ENCODE data around the gene CCT8L2.
"Not testable (repeated sequence)": the region's sequence is repeated elsewhere in the genome, so short reads cannot be mapped to it uniquely, and the experiment has no call there.

DNA sequence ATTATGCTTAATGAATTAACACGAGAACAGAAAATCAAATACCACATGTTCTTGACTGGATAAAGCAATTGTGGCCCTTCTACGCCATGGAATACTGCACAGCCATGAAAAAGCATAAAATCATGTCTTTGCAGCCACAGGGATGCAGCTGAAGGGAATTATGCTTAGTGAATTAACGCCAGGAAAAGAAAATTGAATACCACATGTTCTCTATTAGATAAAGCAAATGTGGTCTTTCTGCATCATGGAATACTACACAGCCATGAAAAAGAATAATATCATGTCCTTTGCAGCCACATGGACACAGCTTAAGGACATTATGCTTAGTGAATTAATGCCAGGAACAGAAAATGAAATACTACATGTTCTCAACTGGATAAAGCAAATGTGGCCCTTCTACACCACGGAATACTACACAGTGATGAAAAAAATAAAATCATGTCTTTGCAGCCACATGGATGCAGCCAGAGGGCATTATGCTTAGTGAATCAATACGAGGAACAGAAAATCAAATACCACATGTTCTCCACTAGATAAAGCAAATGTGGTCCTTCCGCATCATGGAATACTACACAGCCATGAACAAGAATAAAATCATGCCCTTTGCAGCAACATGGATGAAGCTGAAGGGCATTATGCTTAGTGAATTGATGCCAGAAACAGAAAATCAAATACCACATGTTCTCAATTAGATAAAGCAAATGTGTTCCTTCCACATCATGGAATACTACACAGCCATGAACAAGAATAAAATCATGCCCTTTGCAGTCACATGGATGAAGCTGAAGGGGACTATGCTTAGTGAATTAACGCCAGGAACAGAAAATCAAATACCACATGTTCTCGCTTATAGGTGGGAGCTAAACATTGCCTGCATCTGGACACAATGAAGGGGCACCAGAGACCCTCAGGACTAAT, 37.3 kb downstream of the CCT8L2 start:
- TF ChIP-seq, protein P1, sequence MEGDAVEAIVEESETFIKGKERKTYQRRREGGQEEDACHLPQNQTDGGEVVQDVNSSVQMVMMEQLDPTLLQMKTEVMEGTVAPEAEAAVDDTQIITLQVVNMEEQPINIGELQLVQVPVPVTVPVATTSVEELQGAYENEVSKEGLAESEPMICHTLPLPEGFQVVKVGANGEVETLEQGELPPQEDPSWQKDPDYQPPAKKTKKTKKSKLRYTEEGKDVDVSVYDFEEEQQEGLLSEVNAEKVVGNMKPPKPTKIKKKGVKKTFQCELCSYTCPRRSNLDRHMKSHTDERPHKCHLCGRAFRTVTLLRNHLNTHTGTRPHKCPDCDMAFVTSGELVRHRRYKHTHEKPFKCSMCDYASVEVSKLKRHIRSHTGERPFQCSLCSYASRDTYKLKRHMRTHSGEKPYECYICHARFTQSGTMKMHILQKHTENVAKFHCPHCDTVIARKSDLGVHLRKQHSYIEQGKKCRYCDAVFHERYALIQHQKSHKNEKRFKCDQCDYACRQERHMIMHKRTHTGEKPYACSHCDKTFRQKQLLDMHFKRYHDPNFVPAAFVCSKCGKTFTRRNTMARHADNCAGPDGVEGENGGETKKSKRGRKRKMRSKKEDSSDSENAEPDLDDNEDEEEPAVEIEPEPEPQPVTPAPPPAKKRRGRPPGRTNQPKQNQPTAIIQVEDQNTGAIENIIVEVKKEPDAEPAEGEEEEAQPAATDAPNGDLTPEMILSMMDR (conservative IDR thresholded peaks at IDR 0.05; ENCODE audit: low read depth in 2 of 2), result not testable (repeated sequence)
- not testable (repeated sequence) for TF ChIP-seq POLR2AphosphoS5 (IDR thresholded peaks at IDR 0.05; ENCODE audit: low read depth); CREB1 (CRISPR knock-in tag; IDR thresholded peaks at IDR 0.05; ENCODE audit: low read depth); EZH2 (IDR thresholded peaks at IDR 0.05; ENCODE audit: low read depth, unreplicated experiment); STAT1 (IDR thresholded peaks at IDR 0.05; ENCODE audit: unreplicated experiment); EZH2phosphoT487 (IDR thresholded peaks at IDR 0.05; ENCODE audit: unreplicated experiment); ZNF331 (CRISPR knock-in tag; IDR thresholded peaks at IDR 0.05; ENCODE audit: low read depth); ZNF114 (CRISPR knock-in tag; IDR thresholded peaks at IDR 0.05); JUNB (IDR thresholded peaks at IDR 0.05; ENCODE audit: unreplicated experiment)
- TF ChIP-seq, protein P2, sequence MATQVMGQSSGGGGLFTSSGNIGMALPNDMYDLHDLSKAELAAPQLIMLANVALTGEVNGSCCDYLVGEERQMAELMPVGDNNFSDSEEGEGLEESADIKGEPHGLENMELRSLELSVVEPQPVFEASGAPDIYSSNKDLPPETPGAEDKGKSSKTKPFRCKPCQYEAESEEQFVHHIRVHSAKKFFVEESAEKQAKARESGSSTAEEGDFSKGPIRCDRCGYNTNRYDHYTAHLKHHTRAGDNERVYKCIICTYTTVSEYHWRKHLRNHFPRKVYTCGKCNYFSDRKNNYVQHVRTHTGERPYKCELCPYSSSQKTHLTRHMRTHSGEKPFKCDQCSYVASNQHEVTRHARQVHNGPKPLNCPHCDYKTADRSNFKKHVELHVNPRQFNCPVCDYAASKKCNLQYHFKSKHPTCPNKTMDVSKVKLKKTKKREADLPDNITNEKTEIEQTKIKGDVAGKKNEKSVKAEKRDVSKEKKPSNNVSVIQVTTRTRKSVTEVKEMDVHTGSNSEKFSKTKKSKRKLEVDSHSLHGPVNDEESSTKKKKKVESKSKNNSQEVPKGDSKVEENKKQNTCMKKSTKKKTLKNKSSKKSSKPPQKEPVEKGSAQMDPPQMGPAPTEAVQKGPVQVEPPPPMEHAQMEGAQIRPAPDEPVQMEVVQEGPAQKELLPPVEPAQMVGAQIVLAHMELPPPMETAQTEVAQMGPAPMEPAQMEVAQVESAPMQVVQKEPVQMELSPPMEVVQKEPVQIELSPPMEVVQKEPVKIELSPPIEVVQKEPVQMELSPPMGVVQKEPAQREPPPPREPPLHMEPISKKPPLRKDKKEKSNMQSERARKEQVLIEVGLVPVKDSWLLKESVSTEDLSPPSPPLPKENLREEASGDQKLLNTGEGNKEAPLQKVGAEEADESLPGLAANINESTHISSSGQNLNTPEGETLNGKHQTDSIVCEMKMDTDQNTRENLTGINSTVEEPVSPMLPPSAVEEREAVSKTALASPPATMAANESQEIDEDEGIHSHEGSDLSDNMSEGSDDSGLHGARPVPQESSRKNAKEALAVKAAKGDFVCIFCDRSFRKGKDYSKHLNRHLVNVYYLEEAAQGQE (IDR thresholded peaks at IDR 0.05; ENCODE audit: unreplicated experiment), result not testable (repeated sequence)
- TF ChIP-seq, protein P3, sequence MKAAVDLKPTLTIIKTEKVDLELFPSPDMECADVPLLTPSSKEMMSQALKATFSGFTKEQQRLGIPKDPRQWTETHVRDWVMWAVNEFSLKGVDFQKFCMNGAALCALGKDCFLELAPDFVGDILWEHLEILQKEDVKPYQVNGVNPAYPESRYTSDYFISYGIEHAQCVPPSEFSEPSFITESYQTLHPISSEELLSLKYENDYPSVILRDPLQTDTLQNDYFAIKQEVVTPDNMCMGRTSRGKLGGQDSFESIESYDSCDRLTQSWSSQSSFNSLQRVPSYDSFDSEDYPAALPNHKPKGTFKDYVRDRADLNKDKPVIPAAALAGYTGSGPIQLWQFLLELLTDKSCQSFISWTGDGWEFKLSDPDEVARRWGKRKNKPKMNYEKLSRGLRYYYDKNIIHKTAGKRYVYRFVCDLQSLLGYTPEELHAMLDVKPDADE (IDR thresholded peaks at IDR 0.05), result not testable (repeated sequence)
